SK-N-SH (cell line): ENCODE data around the gene APEH. TPM values are rescaled to one million over a fixed set of nuclear protein-coding genes. Genes with fewer than 3 reads are reported as not detected.

ENCODE experiments used
- CTCF ChIA-PET: fragments of 300-600, 350-600 bp; formaldehyde crosslinking; extraction: SDS; loops from one replicate; lab custom pipeline; 2021; lab: Yijun Ruan, JAX
- POLR2A ChIA-PET: fragments of 350-600 bp; sonication (Branson Sonifier 250); formaldehyde crosslinking; extraction: SDS; loops from one replicate; lab custom pipeline; 2020; ENCODE audit warnings: antibody characterized with exemption, inconsistent platforms; lab: Yijun Ruan, JAX
- DNase-seq: peaks from one replicate; pipeline ENCODE4 v3.0.0; 2012
- H2AFZ ChIP-seq: fragments of 200-600 bp; sonication (generic); 2 replicates; pipeline ENCODE4 v1.8.1; 2016; ENCODE audit warnings: antibody characterized with exemption, mild to moderate bottlenecking, low read depth
- H3F3A ChIP-seq: fragments of 200-600 bp; sonication (generic); replicated peaks from 2 replicates; pipeline ENCODE3; 2016; ENCODE audit warnings: antibody characterized with exemption, mild to moderate bottlenecking; ENCODE audit not compliant: insufficient read depth
- H3K27ac ChIP-seq, 2 experiments: fragments of 200-500 bp in 1 of 2; fragments of 200-600 bp in 1 of 2; sonication (Bioruptor generic) in 1 of 2; sonication (generic), shearing (Covaris generic) in 1 of 2; 2 replicates each; pipeline versions ENCODE4 v1.5.1 to v1.6.1; 2014 to 2016; ENCODE audit warnings: low read depth in 2 of 2, inconsistent platforms in 1 of 2, low read length in 1 of 2, mild to moderate bottlenecking in 1 of 2, mixed read lengths in 1 of 2
- H3K27me3 ChIP-seq: fragments of 200-600 bp; sonication (generic), shearing (Covaris generic); 2 replicates; pipeline ENCODE4 v1.6.1; 2016; ENCODE audit warnings: mixed run types; ENCODE audit not compliant: insufficient read depth
- H3K36me3 ChIP-seq, 2 experiments: fragments of 200-500 bp in 1 of 2; fragments of 200-600 bp in 1 of 2; sonication (Bioruptor generic) in 1 of 2; sonication (generic) in 1 of 2; replicated peaks in 1 of 2; 2 replicates each; pipeline versions ENCODE3 to v1.5.1; 2014 to 2016; ENCODE audit warnings: low read length in 1 of 2, mild to moderate bottlenecking in 1 of 2; ENCODE audit not compliant: insufficient read depth in 2 of 2, control insufficient read depth in 1 of 2
- H3K4me1 ChIP-seq, 2 experiments: fragments of 200-500 bp in 1 of 2; fragments of 200-600 bp in 1 of 2; sonication (Bioruptor generic) in 1 of 2; sonication (generic), shearing (Covaris generic) in 1 of 2; 2 replicates each; pipeline versions ENCODE4 v1.5.1 to v1.6.1; 2014 to 2016; ENCODE audit warnings: low read depth in 1 of 2, low read length in 1 of 2, mixed run types in 1 of 2; ENCODE audit not compliant: insufficient read depth in 2 of 2, control insufficient read depth in 1 of 2
- H3K4me2 ChIP-seq: fragments of 200-600 bp; sonication (generic), shearing (Covaris generic); 2 replicates; pipeline ENCODE4 v1.6.1; 2017; ENCODE audit warnings: mixed run types
- H3K4me3 ChIP-seq, 2 experiments: fragments of 200-500 bp in 1 of 2; fragments of 200-600 bp in 1 of 2; sonication (Bioruptor generic) in 1 of 2; sonication (generic), shearing (Covaris generic) in 1 of 2; 2 replicates each; pipeline versions ENCODE4 v1.5.1 to v1.8.1; 2014 to 2016; ENCODE audit warnings: low read depth in 2 of 2, inconsistent platforms in 1 of 2, low read length in 1 of 2, mild to moderate bottlenecking in 1 of 2, mixed read lengths in 1 of 2, moderate library complexity in 1 of 2
- H3K79me2 ChIP-seq: fragments of 200-600 bp; sonication (generic); 2 replicates; pipeline ENCODE4 v1.8.1; 2017; ENCODE audit warnings: mild to moderate bottlenecking; ENCODE audit not compliant: insufficient read depth
- H3K9ac ChIP-seq: fragments of 200-600 bp; sonication (generic); 2 replicates; pipeline ENCODE4 v1.6.1; 2017; ENCODE audit warnings: mixed run types
- H3K9me2 ChIP-seq: fragments of 200-600 bp; sonication (generic); 2 replicates; pipeline ENCODE4 v1.6.1; 2017; ENCODE audit warnings: mixed run types
- H3K9me3 ChIP-seq: fragments of 200-600 bp; sonication (generic); 2 replicates; pipeline ENCODE4 v1.6.1; 2017; ENCODE audit warnings: mixed run types, mild to moderate bottlenecking, moderate library complexity
- H4K20me1 ChIP-seq: fragments of 200-600 bp; sonication (generic); 2 replicates; pipeline ENCODE4 v1.6.1; 2017; ENCODE audit warnings: mild to moderate bottlenecking, mixed run types; ENCODE audit not compliant: insufficient read depth
- CTCF ChIP-seq: fragments of 200-600 bp; sonication (generic); IDR thresholded peaks from 2 replicates; pipeline ENCODE4 v1.6.1; 2017; ENCODE audit warnings: antibody characterized with exemption, mild to moderate bottlenecking, moderate library complexity
- FOXJ3 ChIP-seq: sonication (generic); formaldehyde crosslinking; IDR thresholded peaks from 2 replicates; pipeline ENCODE4 v1.5.1; 2020; ENCODE audit warnings: mild to moderate bottlenecking, missing genetic modification reagents
- GABPA ChIP-seq: IDR thresholded peaks from 2 replicates; pipeline ENCODE4 v1.4.0; 2012; ENCODE audit warnings: low read depth, mild to moderate bottlenecking
- GATA2 ChIP-seq: sonication (generic); formaldehyde crosslinking; IDR thresholded peaks from 2 replicates; pipeline ENCODE4 v1.5.0; 2020; ENCODE audit warnings: mild to moderate bottlenecking, missing genetic modification reagents
- JUND ChIP-seq: IDR thresholded peaks from 2 replicates; pipeline ENCODE4 v1.4.0; 2012
- NRF1 ChIP-seq: IDR thresholded peaks from 2 replicates; pipeline ENCODE4 v1.6.1; 2012; ENCODE audit warnings: low read depth, mild to moderate bottlenecking, low read length
- POLR2AphosphoS5 ChIP-seq: IDR thresholded peaks from 2 replicates; pipeline ENCODE4 v1.6.1; 2012; ENCODE audit warnings: low read depth, low read length
- RAD21 ChIP-seq: IDR thresholded peaks from 2 replicates; pipeline ENCODE4 v1.6.1; 2012; ENCODE audit warnings: mild to moderate bottlenecking, low read length
- RFX5 ChIP-seq: IDR thresholded peaks from 2 replicates; pipeline ENCODE4 v1.6.1; 2012; ENCODE audit warnings: mild to moderate bottlenecking, improper control_type of control experiment, low read length
- SMC3 ChIP-seq: IDR thresholded peaks from 2 replicates; pipeline ENCODE4 v1.6.1; 2012; ENCODE audit warnings: low read depth, low read length, improper control_type of control experiment
- TAF1 ChIP-seq: IDR thresholded peaks from 2 replicates; pipeline ENCODE4 v1.6.1; 2012; ENCODE audit warnings: low read depth, mild to moderate bottlenecking, low read length, moderate library complexity, borderline replicate concordance
- USF1 ChIP-seq: IDR thresholded peaks from 2 replicates; pipeline ENCODE4 v1.4.0; 2012; ENCODE audit warnings: low read depth, borderline replicate concordance
- USF2 ChIP-seq: fragments of 150-350 bp; IDR thresholded peaks from 2 replicates; pipeline ENCODE4 v1.6.1; 2017; ENCODE audit warnings: antibody characterized with exemption, low read length, low read depth, borderline replicate concordance
- WGBS: methylation state at CpG from one replicate; pipeline ENCODE4 v1.1.6; 2017; ENCODE audit warnings: low lambda C conversion rate; 5-methylcytosine and 5-hydroxymethylcytosine counted together
- polyA plus RNA-seq, 3 experiments: library from polyadenylated mRNA; depleted of rRNA; stranded (reverse); fragments of >200 nt; gene quantifications; 2 replicates each; pipeline ENCODE4 v1.2.3, GENCODE V29; 2012
- TF ChIP-seq, protein P1 (sequence below): IDR thresholded peaks from 2 replicates; pipeline ENCODE4; 2012

Gene APEH
- polyA plus RNA-seq, 1 of the 3 experiments (the other 2 are of a cell fraction) = 112 TPM

- 53% methylated on average over 5 of the region's 6 CpGs for WGBS
- Histone ChIP-seq H3K4me1 (peaks cover 8 to 20% of the 10 kb centered on the region in 2 experiments; a peak in 2 of 4 replicates), H3K9me3 (no peaks in the 10 kb centered on the region), H3K9ac (peak overlapping the region; percentile 98), H3K27me3 (no peaks in the 10 kb centered on the region), H3K36me3 (peaks cover 6 to 53% of the 10 kb centered on the region in 2 experiments), H3K9me2 (no peaks in the 10 kb centered on the region), H3K27ac (peak overlapping the region; percentile 81 to 87), H2AFZ (peak overlapping the region; percentile 81; the same call in 1 of the 2 replicates), H4K20me1 (no peaks in the 10 kb centered on the region), H3K4me2 (peak overlapping the region; percentile 100), H3K79me2 (peaks cover 15% of the 10 kb centered on the region), H3K4me3 (peak overlapping the region; percentile 67 to 99), H3F3A (peaks cover 14% of the 10 kb centered on the region)
- ChIA-PET POLR2A (interaction anchor here (2.2 kb wide), 1 partner anchor 115 kb away, joined by 8 read pairs; no protein-coding TSS in a partner anchor), CTCF (interaction anchor here (0.9 to 2.7 kb wide), 4 partner anchors 23 to 78 kb away, joined by 4 to 12 read pairs (median 6); partner anchors contain the start of gene INKA1)
- TF ChIP-seq FOXJ3 (CRISPR knock-in tag) (no peak), RFX5 (no peak), USF1 (no peak), RAD21 (no peak), GATA2 (CRISPR knock-in tag) (no peak), NRF1 (no peak), SMC3 (no peak), POLR2AphosphoS5 (no peak), USF2 (no peak), CTCF (no peak), TAF1 (no peak), JUND (no peak), GABPA (no peak)
- TF ChIP-seq, protein P1, sequence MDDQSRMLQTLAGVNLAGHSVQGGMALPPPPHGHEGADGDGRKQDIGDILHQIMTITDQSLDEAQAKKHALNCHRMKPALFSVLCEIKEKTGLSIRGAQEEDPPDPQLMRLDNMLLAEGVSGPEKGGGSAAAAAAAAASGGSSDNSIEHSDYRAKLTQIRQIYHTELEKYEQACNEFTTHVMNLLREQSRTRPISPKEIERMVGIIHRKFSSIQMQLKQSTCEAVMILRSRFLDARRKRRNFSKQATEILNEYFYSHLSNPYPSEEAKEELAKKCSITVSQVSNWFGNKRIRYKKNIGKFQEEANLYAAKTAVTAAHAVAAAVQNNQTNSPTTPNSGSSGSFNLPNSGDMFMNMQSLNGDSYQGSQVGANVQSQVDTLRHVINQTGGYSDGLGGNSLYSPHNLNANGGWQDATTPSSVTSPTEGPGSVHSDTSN = no peak
- DNase-seq = peak; percentile 53
These were observed 50.4 kb downstream of the APEH start for GRCh38 chr3:49724586-49724985.
